HG03354 (cell line): ENCODE data around the gene SRPK1.
A peak's percentile ranks its signal among the peaks of the same experiment; 100 is the strongest.
"Not testable (repeated sequence)": the region's sequence is repeated elsewhere in the genome, so short reads cannot be mapped to it uniquely, and the experiment has no call there.

ENCODE experiments used
- ATAC-seq: cut with Tn5 transposase; IDR thresholded peaks from one replicate; pipeline ENCODE4 v1.9.1; 2021; ENCODE audit warnings: mild to moderate bottlenecking; ENCODE audit not compliant: unreplicated experiment, poor library complexity, severe bottlenecking

The SRPK1 gene

DNA sequence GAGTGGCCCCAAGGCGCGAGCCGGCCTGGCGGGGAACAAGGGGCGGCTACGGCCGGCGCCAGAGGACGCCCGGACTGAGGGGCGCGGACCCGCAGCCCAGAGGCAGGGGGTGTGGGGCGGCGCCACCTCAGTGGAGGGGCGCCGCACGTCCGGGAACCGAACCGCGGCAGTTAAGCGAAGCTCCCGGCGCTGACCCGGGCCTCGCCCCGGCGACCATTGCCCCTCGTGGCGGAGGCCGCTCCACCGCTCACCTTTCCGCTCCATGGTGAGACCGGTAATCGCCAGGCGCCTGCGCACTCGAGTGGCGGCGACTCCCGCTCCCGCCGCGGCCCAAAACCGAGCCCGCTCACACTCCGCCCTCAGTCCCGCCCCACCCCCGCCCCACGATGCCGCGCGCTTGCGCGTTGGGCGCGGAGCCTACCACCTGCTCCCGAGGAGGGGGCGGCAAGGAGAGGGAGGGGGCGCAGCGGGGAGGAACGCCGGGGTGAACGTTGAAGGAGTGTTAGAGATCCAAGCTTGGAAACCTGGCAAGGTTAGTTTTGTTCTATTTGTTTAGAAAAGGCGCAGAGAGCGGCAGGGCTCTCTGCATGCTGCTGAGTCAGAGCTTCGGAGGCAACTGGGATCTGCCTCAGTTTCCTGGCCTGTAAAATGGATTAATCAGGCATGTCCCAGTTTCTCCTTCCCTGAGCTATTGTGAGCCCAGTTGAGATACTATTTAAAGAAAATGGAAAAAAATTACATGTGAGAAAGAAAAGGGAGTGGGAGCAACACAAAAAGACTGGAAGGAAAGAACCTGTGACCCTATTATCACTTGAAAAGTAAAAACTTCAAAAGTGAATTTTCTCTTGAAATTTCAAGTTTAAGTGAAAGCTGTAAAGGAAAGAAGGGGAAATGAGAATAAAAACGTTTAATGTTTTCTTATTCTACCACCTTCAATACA lies at the start of gene SRPK1:
Gene SRPK1 (minus strand): TSS at position 306 of the 940 bp plus-strand sequence. CDS start 42 bp downstream, at position 264.
- ATAC-seq = peak; percentile 82

GRCh38 chr6:35970181-35970580 lies 49.3 kb upstream of the SRPK1 start:
- ATAC-seq = no peak

DNA sequence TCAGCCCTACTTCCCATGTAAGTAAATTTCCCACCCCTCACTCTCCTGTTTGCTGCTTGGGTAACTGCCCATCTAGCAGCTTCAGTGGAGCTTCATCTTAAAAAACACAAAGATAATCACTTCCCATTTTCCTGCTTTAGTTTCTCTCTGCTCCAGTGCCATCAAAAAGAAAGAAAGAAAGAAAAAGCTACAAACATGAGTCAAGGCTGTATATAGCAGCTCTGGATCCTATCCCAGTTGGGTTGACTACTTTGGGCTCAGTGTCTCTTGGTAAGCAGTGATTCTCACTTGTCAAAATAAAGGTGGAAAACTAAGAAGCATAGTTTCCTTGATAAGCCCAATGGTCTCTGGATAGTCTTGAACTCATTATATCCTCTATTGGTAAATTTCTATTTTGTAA lies 48.7 kb upstream of the SRPK1 start:
- no peak for ATAC-seq

GRCh38 chr6:35968821-35969220 lies 47.9 kb upstream of the SRPK1 start:
- ATAC-seq = no peak

- ATAC-seq = no peak
These were observed 46.3 kb upstream of the SRPK1 start for GRCh38 chr6:35967076-35967774.

DNA sequence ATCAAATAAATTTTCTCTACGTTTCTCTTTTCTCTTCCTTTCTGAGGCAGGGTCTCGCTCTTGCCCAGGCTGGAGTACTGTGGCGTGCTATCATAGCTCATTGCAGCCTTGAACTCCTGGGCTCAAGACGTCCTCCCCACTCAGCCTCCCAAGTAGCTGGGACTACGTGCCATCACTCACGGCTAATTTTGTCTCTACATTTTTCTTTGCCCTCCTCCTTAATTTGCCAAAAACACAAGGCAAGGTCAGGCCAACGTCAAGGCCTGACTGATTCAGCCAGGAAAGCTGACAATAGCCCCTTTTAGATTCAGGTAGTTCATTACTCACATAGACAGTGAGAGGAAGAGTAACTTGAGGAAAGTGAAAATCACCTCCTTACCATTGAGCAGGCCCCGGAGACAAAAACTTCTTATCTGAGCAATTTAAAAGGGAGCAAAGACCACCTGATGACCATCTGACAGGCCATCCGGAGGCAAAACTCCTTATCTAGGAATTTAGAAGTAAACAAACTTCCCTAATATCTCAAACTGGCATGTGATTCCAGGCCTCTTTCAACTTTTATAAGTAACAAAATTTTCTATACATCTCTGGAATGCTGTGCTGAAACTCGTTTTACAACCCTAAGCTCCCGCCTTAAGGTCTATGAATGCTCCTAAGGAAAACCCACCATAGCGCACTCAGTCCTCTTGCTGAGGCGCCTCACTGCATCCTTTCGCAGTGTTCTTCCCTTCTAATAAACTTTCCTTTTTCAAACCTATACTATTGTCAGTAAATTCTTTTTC lies 42.1 kb upstream of the SRPK1 start:
- no peak for ATAC-seq

GRCh38 chr6:35960187-35960586 lies 39.3 kb upstream of the SRPK1 start:
- no peak for ATAC-seq

DNA sequence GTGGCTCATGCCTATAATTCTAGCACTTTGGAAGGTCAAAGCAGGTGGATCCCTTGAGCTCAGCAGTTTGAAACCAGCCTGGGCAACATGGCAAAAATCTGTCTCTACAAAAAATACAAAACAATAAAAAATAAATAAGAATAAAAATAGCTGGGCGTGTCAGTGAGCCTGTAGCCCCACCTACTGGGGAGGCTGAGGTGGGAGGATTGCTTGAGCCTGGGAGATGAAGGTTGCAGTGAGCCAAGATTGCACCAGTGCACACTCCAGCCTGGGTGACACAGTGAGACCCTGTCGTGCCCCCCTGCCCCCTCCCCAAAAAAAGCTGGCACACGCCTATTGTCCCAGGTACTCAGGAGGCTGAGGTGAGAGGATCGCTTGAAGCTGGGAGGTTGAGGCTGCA lies 35.1 kb upstream of the SRPK1 start:
- no peak for ATAC-seq

DNA sequence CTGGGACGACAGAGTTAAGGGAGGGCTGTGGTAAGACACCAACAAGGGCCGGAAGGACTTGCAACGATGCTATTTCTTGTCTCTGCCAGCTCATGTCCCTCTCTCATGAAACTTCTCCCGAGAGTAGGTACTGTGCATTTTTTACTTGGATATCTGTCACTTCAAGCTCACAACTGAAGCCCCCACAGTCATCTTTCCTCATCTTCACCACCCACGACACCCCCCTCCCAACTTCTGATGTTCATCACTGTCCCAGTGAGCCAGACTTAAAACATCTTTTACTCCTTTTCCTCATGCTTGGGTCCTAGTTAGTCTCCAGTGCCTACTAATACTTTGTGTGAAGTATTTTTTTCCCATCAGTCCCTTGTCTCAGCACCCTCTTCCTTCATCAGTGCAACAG lies 34.6 kb upstream of the SRPK1 start:
- ATAC-seq = no peak

DNA sequence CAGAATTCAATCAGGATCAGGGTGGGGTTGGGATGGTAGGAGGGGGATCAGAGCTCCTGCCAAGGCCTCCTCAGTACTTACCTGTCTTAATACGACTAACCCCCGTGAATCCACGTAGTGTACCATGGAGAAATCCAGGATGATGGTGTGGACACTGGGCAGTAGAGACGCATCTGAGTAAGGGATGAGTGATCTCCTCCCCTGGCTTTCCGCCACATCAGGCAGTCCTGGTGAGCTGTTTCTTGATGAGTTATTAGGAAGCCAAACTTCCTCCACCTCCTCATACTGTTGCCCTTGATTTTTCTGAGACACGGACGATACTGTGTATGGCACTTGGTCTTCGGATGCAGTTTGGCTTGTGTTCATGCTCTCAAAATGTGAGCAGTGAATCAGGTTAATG lies 34.2 kb upstream of the SRPK1 start:
- no peak for ATAC-seq

- ATAC-seq = no peak
These were observed 33.4 kb upstream of the SRPK1 start for GRCh38 chr6:35954333-35954732.

DNA sequence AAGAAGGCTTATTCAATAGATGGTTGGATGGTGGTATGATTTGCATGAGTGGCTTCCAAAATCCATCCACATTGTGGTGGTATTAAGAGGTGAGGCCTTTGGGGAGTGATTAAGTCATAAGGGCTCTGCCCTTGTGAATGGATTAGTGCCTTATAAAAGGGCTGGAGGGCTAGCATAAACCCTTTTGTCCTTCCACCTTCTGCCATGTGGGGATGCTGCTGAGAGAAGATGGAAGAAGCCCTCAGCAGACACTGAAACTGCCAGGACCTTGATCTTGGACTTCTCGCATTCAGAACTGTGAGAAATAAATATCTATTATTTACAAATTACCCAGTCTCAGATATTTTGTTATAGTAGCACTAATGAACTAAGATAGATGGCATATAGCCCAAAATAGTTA lies 27.8 kb upstream of the SRPK1 start:
- no peak for ATAC-seq

DNA sequence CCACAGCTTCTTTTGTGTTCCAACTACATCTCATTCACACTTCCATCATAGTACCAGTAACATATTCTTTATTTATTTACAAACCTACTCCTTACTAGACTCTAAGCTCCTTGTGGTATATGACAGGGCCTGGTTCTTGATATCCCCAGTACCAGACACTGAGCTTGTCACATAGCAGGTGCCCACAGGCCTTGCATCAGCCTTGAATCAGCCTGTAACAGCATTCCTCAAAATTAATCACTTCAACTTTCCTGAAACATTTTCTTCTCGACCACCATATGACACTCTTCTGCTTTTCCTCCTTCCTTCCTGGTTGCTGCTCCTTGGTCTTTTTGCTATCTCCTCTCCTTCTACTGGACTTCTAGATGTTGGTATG lies 24.7 kb upstream of the SRPK1 start:
- no peak for ATAC-seq

- no peak for ATAC-seq
These were observed 22.5 kb upstream of the SRPK1 start for GRCh38 chr6:35943390-35943789.

- ATAC-seq = no peak
These were observed 21.5 kb upstream of the SRPK1 start for GRCh38 chr6:35942355-35942754.

DNA sequence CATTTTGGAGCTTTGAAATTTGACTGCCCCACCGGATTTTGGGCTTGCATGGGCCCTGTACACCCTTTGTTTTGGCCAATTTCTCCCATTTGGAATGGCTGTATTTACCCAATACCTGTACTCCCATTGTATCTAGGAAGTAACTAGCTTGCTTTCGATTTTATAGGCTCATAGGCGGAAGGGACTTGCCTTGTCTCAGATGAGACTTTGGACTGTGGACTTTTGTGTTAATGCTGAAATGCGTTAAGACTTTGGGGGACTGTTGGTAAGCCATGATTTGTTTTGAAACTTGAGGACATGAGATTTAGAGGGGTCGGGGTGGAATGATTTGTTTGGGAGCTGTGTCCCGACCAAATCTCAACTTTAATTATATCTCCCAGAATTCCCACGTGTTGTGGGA lies 20.3 kb upstream of the SRPK1 start:
- not testable (repeated sequence) for ATAC-seq

DNA sequence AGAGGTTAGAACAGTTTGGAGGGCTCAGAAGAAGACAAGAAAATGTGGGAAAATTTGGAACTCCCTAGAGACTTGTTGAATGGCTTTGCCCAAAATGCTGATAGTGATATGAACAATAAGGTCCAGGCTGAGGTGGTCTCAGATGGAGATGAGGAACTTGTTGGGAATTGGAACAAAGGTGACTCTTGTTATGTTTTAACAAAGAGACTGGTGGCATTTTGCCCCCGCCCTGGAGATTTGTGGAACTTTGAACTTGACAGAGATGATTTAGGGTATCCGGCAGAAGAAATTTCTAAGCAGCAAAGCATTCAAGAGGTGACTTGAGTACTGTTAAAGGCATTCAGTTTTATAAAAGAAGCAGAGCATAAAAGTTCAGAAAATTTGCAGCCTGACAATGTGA lies 19.1 kb upstream of the SRPK1 start:
- ATAC-seq = not testable (repeated sequence)

DNA sequence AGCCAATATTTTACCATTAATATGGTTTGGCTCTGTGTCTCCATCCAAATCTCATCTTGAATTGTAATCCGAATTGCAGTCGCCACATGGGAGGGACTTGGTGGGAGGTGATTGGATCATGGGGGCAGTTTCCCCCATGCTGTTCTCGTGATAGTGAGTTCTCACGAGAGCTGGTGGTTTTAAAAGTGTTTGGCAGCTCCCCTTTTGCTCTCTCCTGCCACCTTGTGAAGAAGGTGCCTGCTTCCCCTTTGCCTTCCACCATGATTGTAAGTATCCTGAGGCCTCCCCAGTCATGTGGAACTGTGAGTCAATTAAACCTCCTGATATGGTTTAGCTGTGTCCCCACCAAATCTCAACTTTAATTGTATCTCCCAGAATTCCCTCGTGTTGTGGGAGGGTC lies 18.4 kb upstream of the SRPK1 start:
- ATAC-seq = not testable (repeated sequence)

DNA sequence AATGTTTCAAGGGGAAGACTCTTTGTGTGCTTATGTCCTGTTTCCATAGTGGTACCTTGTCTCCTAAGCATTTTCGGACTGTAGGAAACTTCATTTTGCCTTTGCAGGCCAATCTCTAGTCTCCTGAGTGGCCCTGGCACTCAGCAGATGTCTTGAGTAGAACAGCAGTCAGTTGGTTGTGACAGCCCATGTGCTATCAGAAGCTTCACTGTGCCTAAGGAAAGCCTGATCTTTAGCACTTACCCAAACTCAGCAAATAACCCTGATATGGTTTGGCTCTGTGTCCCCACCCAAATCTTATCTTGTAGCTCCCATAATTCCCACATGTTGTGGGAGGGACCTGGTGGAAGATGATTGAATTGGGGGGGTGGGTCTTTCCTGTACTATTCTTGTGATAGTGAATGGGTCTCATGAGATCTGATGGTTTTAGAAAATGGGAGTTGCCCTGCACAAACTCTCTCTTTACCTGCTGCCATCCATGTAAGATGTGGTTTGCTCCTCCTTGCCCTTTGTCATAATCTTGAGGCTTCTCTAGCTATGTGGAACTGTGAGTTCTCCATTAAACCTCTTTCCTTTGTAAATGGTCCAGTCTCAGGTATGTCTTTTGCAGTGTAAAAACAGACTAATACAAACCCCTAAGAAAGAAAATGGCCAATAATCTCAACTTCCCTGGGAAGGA lies 15.9 kb upstream of the SRPK1 start:
- ATAC-seq = no peak

- ATAC-seq = no peak
These were observed 14.6 kb upstream of the SRPK1 start for GRCh38 chr6:35935469-35935868.
